Gastroesophageal sphincter (tissue), 3 donors: Measurements from ENCODE around the gene ZC3H8.

Experiments used
- CTCF ChIP-seq, 4 experiments: fragments of 200-600 bp in 2 of 4; fragments of 450-650 bp in 2 of 4; sonication (generic) in 1 of 4; IDR thresholded peaks; one replicate each; pipeline ENCODE4 v1.5.1; 2017 to 2019; ENCODE audit warnings: antibody characterized with exemption in 4 of 4, mild to moderate bottlenecking in 2 of 4, moderate library complexity in 2 of 4
- EP300 ChIP-seq: sonication (generic); formaldehyde crosslinking; IDR thresholded peaks from one replicate; pipeline ENCODE4 v1.6.1; 2017; ENCODE audit warnings: antibody characterized with exemption, mild to moderate bottlenecking
- POLR2A ChIP-seq, 2 donors: fragments of 450-650 bp; IDR thresholded peaks; one replicate each; pipeline ENCODE4 v1.6.1; 2017; ENCODE audit warnings: antibody characterized with exemption in 2 of 2, mild to moderate bottlenecking in 2 of 2, moderate library complexity in 1 of 2
- POLR2AphosphoS5 ChIP-seq: sonication (generic); formaldehyde crosslinking; IDR thresholded peaks from one replicate; pipeline ENCODE4 v1.6.1; 2017; ENCODE audit warnings: antibody characterized with exemption

GRCh38 chr2:112162341-112162740 lies 92.5 kb downstream of the ZC3H8 start:
- no peak for TF ChIP-seq POLR2A (IDR thresholded peaks at IDR 0.05)
- TF ChIP-seq EP300, result no peak
- TF ChIP-seq CTCF (IDR thresholded peaks at IDR 0.05), result no peak
- no peak for TF ChIP-seq POLR2AphosphoS5
